ENCODE results near the gene CHMP4B.
A peak's percentile ranks its signal among the peaks of the same experiment; 100 is the strongest.
"Not testable (repeated sequence)": the region's sequence is repeated elsewhere in the genome, so short reads cannot be mapped to it uniquely, and the experiment has no call there.

Gene CHMP4B

DNA sequence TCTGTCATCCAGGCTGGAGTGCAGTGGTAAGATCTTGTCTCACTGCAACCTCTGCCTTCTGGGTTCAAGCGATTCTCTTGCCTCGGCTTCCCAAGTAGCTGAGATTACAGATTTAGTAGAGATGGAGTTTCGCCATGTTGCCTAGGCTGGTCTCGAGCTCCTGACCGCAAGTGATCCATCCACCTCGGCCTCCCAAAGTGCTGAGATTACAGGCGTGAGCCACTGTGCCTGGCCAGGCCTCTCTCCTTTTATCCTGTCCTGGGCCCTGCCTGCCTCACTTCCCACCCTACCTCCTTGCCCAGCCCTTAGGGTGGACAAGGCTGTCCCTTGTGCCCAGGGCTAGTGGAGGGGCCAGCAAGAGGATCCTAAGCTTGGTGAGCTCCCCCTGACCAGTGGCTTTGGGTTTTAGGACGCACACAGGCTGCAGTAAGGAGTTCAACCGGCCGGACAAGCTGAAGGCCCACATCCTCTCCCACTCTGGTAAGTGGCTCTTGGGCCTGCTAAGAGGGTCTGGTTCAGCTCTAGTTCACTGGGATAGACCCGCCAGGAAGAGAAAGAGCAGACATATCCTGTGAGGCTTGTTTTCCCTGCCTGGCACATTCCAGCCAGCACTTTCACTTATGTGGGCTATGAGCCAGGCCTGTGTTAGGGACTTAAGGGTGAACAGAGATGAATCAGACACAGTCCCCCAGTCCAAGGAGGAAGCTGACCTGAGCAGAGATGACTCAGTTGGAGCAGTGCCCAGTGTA lies 21.9 kb upstream of the CHMP4B start:
- no peak for DNase-seq

DNA sequence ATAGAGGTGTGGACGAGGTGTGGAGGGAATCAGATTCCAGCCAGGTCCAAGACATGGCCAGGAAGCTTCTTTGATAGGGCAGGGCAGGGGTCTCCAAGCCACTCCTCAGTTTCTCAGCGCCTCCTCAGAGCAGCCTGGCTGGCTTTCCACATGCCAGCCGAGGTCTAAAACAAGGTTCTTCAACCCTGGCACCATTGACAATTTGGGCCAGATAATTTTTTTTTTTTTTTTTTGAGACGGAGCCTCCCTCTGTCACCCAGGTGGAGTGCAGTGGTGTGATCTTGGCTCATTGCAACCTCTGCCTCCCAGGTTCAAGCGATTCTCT lies 21.3 kb upstream of the CHMP4B start:
- DNase-seq, result no peak

DNA sequence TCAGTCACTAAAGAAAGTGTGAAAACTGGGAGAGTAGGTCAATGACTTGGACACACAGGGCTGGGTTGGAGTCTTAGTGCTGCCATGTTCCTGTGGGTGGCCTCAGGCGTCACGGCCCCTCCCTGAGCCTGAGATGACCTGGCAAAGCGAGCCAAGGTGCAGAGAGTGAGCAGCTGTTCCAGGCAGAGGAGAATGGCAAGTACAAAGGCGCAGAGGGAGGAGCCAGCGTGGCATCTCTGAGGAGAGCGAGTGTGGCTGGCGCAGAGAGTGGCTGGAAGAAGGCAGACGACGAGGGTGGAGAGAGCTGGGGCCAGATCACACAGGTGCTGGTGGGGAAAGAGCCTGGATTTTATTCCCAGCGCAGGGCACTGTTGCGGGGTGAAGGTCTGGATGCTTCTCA lies 20.6 kb upstream of the CHMP4B start:
- peak in 1 of 58 donors; percentile 17 for DNase-seq

DNA sequence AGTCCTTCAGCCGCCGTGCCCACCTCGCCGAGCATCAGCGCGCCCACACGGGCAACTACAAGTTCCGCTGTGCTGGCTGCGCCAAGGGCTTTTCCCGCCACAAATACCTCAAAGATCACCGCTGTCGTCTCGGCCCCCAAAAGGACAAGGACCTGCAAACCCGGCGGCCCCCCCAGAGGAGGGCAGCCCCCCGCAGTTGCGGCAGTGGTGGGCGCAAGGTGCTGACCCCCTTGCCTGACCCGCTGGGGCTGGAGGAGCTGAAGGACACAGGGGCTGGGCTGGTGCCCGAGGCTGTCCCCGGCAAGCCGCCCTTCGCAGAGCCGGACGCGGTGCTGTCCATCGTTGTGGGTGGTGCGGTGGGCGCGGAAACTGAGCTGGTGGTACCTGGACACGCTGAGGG lies 20.1 kb upstream of the CHMP4B start:
- no peak for DNase-seq

DNA sequence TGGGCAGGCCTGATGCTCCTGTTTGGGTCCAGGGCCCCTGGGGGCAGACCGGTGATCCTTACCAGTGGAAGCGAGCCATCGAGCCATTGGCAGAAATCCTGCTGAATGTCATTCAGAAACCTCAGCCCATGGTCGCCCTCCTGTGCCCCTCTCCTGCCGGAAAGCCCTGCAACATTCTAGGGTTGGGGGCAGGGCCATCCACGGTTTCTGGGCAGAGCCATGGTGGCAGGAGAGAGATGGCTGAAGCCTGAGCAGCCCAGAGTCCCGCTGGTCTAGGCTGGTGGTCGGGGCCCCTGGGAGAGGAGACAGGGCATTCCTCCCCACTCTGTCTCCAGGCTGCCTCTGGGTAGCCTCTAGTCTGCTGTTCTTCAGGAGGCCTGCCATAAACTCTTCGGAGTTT lies 19.6 kb upstream of the CHMP4B start:
- no peak for DNase-seq

DNA sequence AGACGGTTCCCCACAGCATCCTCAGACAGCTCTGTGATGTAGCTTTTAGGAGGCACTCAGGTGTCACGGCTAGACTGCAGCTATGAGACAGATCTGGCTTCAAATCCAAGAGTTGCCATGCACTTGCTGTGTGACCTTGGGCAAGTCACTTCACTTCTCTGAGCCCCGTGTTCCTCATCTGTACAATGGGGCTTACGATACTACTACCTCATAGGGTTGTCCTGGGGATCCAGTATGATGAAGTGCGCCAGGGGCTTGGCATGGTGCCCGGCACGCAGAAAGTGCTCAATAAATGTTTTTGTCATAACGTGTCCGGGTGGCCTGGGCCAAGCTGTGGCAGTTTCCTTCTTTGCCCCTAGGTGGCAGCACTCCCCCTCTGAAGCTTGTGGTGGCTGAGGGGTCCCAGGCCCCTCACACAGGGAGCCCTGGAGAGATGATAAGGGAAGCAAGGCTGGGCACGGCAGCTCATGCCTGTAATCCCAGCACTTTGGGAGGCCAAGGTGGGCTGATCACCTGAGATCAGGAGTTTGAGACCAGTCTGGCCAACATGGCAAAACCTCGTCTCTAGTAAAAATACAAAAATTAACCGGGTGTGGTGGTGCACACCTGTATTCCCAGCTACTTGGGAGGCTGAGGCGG lies 19.1 kb upstream of the CHMP4B start:
- peak in 7 of 58 donors; percentile 4 to 30 (median 8) for DNase-seq

DNA sequence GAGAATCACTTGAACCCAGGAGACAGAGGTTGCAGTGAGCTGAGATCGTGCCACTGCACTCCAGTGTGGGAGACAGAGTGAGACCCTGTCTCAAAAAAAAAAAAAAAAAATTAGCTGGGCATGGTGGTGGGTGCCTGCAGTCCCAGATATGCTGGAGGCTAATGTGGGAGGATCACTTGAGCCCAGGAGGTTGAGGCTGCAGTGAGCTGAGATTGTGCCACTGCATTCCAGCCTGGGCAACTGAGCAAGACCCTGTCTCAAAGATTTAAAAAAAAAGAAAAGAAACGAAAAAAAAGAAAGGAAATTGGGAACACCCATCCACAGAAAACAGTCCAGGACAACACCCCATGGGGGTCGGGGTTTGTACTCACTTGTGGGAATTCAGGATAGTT lies 18.6 kb upstream of the CHMP4B start:
- DNase-seq, result not testable (repeated sequence)

DNA sequence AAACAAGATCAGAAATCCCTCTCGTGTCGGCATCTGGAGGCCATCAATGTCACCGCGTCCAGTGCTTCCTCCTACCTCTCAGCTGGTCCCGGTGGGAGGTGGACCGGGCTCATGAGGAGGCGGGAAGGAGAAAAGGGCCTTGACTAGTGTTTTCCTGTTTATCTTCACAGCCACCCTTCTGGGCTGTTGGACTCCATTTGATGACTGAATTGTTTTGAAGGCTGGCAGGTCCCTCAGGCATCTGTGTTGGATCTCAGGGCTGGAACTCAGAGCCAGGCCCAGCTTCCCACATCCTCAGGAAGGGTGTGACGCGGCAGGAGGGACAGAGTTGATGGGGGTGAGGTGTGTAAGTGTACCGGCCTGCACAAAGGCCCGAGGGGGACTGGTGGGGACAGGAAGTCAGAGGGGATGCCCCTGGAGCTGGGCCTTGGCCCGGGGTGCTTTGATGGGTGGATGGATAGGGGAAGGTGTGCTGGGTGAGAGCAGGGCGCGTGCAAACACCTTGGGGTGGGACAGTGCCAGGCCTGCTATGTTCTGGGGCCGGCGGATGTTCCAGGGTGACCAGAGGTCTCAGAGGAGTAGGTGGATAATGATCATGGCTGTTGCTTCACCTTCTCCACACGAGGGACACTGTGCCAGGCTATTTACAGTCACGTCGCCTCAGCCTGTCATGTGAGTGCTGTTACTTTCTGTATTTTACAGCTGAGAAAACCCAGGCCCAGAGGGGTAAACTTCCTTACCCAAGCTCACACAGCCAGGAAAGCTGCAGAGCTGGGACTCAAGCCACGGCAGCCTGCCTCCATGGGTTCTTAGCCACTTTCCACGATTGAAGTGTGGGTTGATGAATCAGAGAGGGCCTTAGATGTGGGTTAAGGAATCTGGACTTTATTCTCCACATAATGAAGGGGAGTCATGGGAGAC lies 17.9 kb upstream of the CHMP4B start:
- DNase-seq, result no peak

DNA sequence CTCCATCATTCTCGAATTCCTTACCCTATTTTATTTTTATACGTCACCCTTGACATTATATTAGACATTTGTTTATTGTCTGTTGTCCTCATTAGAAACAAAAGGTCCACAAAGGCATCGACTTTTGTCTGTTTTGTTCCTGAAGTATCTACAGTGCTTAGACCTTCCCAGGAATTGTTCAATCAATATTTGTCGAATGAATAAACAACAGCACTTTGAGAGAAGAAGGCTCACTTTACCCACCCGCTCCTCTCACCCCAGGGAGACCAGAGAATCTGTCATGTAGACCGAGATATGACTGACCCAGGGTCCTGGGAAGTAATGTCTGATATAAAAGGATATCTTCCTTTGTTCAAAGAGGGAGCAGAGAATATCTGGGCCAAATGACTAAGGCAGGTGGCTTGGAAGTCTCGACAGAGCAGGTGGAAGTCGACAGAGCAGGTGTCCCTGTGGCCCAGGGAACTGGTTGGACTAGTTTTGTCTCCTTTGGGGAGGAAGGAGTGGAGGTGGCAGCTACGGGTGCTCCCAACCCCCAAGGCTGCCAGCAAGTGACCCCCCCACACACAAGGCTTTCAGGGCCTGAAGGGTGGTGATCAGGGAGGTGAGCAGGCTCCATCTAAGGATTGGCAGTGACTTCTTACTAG lies 14.8 kb upstream of the CHMP4B start:
- DNase-seq, result no peak

DNA sequence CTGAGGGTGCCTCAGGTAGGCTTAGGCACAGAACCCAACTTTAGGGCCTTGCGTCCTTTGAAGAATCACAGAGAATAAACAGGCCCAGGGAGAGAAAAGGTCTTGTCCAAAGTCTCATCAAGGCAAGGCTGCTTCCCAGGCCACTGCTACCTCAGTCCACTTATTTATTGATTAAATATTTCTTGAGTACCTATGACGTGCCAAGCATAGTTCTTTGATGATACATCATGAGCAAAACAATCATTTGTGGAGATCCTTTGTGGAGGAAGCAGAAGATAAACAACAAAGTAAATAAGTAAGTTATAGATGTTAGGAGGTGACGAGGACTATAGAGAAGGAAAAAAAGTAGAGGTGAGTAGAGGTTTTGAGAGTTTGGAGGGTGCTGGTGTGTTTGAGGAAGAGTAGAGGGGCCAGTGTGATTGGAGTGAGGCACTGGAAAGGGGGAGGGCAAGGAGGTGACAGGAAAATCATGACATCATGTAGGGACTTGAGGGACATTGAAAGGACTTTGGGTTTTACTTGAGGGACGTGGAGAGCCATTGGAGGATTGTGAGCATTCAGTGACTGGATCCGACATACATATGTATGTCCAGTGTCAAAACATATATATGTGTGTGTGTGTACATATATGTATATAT lies 14.1 kb upstream of the CHMP4B start:
- DNase-seq, result no peak

DNA sequence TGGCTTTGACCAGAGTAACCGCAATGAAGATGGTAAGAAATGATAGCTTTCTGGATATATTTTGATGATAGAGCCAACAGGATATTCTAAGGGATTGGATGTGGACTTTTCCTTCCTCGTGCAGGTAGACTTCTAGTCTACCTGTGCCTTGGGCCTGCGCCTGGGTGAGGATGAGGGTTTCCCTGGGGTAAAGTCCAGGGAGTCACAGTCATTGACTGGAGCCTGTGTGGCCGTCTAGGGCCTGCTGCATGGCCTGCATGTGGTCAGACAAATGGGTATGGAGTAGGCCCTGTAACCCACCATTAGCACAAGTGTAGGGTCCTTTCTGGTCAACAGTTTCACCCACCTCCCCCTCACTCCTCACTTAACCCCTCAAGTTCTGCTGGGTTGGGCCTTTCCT lies 12.7 kb upstream of the CHMP4B start:
- DNase-seq, result no peak

DNA sequence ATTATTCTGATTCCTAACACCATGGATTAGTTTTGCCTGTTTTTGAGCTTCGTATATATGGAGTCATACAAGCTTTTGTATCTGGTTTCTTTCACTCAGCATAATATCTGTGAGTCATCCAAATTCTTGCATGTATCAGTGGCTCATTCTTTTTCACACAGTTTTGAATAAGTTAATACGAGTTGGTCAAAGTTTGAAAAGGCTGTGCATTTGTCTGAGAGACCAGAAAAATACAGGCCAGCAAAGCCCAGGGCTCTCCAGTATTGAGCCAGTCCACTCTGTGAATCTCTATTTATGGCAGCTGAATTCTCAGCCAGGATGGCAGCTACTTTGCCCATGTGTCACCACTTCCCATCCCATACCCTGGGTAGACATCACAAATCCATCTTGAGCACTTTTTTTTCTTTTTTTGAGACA lies 7.2 kb upstream of the CHMP4B start:
- DNase-seq, result no peak

DNA sequence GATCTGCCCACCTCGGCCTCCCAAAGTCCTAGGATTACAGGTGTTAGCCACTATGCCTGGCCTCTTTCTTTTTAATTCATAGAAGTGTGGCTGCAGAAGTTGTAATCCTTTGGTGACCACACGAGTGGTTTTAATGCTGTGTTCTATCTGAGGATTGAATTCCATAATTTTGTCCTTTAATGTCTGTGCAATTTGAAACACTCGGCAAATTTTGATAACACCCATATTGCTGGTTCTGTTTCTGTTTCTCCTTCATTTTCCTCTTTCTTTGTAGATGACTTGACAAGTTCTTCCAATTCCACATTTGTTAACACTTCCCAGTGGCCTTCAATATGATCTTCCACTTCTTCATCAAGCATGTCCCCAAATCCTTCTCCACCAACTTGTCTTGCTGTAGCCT lies 2.8 kb upstream of the CHMP4B start:
- no peak for DNase-seq

DNA sequence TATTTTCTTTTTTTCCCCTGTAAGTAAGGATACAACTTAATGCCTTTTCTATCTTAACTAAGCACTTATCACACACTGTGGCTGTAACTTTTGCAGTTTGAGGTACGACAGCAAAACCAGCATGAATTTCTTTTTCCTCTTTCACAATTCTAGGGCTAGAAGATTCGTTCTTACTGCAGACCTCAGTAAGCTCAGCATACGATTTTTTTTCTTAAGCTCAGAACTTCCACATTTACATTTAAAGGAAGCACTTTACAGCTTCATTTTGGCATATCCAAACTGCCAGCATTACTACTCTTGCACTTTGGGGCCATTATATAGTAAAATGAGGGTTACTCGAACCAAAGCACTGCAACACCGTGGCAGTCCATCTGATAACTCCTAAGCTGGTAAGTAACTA lies 889 bp upstream of the CHMP4B start:
- no peak for DNase-seq

DNA sequence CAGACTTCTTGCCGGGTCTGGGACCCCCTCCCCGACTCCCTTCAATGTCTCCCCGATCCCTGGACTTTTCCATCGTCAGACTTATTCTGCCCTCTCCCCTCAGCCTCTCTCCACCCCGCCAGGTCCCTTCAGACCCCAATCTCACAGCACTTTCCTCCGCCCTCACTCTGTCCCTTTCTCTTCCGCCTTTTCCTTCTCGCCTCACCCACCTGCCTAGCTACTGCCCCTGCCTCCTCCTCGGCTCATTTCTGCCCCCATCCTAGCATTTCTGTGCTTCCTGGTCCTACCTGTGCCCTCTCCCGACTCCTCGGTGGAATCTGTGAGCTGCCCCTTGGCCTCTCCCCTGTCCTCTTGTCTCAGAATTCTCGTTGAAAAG lies 616 bp downstream of the CHMP4B start:
- peak in 1 of 58 donors; percentile 38 for DNase-seq

DNA sequence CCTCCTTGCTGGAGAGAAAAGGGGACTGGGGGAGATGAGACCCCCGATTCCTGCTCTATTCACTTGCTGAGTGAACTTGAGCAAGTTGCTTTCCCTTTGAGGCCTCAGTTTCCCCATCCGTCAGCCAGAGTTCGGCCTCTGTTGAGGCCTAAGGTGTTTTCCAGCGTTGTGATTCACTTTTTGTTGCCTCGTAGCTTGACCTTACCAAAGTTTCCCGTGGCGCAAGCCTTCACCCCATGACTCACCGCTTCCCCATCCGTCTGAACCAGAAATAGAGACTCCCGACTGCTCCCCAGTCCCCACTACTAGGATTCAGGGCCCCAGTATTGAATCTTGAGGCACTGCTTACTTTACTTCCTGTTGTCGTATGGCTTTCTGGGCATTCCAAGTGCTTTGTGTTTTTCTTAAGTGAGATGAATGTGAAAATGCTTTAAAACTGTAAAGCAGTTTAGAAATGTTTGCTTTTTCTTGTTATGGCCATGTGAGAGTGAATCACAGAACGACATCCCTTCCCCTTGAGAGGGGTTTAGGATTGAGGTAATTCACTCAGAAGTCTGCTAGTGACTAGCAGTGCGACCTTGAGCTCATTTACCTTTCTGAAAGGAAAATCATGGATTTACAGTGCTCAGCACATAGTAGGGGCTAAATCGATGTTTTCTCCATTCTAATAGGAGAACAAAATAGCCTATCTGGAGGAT lies 1.2 kb downstream of the CHMP4B start:
- DNase-seq, result peak in 12 of 58 donors; percentile 8 to 49 (median 14)

DNA sequence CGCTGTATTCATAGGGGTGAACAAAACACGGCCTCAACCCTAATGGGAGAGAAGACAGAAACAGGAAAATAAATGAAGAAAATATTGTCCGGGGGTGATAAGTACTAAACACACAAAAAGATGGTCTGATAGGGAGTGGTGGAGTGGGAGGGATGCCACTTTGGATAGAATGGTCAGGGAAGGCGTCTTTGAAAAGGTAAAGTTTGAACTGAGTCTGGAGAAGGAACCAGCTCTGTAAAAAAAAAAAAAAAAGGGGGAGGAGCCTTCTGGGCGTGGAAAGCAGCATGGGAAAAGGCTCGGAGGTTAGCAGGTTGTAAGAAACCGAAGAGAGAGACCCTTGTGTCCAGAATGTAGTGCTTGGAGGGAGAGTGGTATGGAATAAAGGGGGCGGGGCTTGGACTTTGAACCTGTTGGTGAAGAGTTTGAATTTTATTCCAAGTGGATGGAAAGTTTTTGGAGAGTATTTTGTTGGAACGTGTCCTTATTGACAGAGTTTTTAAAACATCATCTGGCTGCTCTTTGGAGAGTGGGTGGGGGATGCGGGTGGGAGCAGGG lies 1.8 kb downstream of the CHMP4B start:
- no peak for DNase-seq

DNA sequence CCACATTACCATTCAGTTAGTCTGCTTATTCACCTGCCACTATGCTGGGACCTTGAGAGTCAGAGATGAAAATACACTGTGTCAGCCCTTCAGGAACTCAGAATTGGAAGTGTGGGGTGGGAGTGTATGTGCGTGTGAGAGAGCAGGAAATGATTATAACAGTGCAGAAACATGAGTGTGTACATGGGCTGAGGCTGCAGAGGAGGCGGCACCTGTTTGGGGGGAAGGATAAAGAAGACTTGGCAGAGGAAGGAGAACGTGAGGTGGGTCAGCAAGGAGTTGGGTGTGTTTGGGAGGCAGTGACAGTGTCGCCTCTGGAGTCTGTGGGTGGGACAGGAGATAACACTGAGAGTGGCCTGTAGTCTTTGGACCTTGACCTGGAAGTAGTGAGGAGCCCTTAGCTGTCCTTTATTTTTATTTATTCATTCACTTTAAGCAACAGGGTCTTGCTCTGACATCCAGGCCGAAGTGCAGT lies 3.1 kb downstream of the CHMP4B start:
- no peak for DNase-seq

DNA sequence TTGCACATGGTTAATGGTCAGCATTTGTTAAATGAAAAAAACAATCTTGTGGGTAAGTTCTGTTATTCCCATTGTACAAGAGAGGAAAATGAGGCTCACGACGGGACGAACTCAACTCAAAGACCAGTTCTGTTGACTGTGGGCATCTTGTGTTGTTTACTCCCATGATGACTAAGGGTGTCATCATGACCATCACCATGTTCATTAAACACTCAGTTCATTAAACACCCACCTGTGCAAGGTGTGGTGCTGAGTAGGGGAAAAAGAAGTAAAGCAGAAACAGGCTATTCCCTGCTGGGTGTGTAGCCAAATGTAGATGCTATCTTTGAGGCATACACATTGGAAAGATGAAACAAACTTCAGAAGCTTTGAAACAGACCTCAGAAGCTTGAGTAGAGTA lies 4.5 kb downstream of the CHMP4B start:
- no peak for DNase-seq

DNA sequence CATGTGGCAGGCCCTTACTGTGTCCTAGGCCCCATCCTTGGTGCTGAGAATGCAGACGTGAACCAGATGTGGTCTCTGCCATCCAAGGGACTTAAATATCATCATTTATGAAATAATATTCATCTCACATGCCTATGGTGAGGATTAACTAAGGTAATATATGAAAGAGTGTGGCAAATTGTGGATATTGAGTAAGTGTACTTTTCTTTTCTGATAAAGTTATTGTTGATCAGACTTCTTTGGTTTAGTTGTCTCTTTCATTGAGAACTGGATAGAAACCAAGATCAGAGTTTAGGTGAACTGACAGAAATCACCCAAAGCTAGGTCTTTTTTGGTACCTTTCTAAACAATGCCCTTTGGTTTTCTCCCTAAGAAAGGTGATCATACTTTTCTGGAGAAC lies 5.0 kb downstream of the CHMP4B start:
- no peak for DNase-seq

Data from anterior cingulate cortex (tissue), 58 donors.